CD4-positive, alpha-beta T cell treated with Interleukin-2 at 100 ng/mL for 4 hours (primary cell): Measurements from ENCODE around the gene ADGRD1.

ENCODE experiments used
- DNase-seq: peaks from one replicate; pipeline ENCODE4 v3.0.0-alpha.2; 2020; ENCODE audit warnings: low spot score

Gene ADGRD1

DNA sequence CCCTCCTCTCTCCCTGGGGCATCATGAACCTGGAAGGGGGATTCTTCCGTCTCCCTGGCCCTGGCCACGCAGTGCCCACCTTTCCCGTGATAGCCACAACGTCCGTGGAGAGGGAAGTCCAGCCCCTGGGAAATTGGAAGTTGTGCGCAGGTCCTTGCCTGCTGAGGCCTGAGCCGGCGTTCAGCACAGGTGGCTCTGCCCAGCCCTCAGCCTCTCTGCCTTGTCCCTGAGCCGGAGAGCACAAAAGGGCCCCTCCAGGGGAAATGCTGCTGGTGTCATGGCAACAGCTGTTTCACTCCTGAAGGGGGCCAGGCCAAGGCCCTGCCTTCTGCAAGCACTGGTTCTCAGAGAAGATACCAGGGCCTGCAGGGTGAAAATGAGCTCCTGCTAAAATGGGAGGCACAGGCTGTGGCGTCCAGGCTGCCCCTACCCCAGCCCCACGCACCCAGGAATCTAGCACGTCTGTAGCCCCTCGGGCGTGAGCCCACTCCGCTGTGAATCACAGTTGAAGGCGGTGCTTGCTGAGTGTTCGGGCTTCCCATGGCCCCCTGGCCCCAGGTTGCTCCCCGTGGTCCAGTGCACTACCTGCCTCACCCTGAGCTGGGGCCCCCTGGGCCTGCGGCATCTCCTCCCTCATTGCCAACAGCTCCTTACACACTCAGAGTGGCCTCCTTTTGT, 149.4 kb downstream of the ADGRD1 start:
- DNase-seq: no peak

- no peak for DNase-seq
Measured at GRCh38 chr12:131103669-131104462, 150.2 kb downstream of the ADGRD1 start.

GRCh38 chr12:131104463-131105350, 151.0 kb downstream of the ADGRD1 start:
- DNase-seq: peak; percentile 73

DNA sequence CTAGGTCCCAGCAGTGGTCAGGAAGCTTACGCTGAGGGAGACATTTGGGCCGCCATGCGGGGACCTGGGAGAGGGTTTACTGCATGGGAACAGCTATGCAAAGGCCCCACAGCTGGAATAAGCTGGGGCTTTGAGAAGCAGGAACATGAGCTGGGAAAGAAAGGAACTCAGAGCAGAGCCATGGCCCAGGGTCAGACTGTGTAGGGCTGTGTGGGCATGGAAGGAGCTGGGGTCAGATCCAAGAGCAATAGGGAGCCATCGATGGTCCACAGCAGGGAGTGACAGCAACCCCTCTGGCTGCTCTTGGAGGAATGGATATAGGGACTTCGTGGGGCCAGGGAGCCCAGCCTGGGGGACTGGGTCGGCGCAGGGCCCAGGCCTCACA, 151.6 kb downstream of the ADGRD1 start:
- DNase-seq: no peak

DNA sequence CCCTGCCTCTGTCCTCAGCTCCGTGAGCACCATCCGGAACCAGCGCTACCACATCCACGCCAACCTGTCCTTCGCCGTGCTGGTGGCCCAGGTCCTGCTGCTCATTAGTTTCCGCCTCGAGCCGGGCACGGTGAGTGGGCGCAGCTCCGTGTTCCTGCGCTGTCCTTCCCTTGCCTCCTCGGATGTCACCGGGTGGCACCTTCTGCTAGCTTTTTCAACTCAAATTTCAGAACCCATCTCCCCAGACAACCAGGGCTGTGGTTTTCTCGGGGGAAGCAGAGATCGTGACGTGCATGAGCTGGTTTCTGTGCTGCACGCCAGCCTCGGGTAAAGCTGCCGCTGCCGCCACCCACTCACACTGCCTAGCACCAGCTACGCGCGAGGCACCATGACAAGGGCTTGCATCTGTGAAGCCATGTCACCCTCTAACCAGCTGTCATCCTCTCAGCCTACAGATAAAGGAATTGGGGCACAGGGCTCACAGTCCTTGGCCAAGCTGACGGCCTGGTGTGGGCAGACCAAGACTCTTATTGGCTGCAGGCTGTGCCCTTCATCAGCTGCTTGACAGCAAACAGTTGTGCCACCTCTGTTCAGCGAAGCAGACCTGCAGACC, 152.1 kb downstream of the ADGRD1 start:
- peak; percentile 11 for DNase-seq

GRCh38 chr12:131106349-131106941, 152.7 kb downstream of the ADGRD1 start:
- DNase-seq: no peak

DNA sequence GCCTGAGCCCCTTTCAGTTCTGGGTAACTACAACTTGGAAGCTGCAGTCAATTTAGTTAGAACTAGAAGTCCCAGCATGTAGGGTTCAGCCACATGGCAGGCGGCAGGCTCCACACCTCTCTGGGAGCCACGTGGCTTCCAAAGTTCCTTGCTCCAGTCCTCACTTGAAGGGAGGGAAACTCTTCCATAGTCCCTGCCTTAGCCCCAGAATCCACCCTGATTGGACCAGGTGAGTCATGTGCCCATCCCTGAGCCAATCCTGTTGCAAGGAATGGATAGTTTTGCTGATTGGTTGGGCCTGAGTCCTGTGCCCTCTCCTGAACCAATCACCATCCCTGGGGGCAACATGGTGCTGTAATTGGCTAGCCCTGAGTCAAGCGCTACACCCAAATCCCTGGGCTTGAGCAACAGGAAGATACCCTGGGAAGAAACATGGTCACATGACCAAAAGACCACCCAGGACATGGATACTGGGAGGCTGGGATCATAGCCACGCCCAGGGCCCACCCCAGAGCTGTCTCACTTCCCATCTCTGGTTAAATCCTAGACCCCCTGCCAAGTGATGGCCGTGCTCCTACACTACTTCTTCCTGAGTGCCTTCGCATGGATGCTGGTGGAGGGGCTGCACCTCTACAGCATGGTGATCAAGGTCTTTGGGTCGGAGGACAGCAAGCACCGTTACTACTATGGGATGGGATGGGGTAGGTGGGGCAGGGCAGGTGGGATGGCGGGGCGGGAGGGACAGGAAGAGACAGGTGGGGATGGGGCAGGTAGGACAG, 154.7 kb downstream of the ADGRD1 start:
- no peak for DNase-seq

DNA sequence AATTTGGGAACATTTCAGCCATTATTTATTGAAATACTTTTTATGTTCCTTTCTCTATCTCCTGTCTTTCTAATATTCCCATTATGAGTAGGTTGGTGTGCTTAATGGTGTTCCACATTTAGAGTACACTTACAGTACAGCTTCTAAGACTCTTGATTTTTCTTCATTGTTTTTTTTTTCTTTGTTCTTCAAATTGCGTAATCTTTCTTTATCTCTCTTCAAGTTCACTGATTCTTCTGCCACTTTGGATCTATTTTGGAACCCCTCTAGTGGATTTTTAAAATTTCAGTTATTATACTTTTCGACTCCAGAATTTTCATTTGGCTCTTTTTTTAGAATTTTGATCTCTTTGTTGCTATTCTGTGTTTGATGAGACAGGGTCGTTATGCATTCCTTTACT, 157.7 kb downstream of the ADGRD1 start:
- DNase-seq: no peak

- DNase-seq: no peak
Measured at GRCh38 chr12:131112021-131112420, 158.3 kb downstream of the ADGRD1 start.

DNA sequence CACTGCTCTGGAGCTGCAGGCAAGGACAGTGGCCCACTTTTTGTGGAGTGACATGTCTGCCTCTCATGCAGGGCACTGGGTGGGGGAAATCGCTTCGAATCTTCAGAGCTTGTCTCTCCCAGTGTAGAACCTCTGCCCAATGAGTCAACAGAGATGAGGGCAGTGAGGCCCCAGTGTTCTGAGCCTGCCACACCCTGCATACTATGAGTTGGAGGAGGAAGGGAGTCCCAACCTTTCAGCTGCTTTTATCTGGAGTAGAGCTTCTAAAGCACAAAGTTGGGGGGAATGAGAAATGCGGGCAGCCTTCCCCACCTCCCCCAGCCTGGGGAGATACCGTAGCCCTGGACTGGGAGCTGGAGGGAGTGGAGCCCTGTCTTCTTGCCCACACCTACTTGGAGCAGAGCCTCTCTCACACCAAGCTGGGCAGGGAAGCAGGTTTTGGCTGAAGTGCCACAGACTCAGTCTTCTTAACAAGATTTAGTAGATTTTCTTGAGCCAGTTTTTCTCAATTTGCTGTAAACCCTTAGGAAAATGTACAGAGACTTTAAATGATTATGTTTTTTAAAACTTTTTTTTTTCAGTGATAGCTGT, 159.1 kb downstream of the ADGRD1 start:
- no peak for DNase-seq

DNA sequence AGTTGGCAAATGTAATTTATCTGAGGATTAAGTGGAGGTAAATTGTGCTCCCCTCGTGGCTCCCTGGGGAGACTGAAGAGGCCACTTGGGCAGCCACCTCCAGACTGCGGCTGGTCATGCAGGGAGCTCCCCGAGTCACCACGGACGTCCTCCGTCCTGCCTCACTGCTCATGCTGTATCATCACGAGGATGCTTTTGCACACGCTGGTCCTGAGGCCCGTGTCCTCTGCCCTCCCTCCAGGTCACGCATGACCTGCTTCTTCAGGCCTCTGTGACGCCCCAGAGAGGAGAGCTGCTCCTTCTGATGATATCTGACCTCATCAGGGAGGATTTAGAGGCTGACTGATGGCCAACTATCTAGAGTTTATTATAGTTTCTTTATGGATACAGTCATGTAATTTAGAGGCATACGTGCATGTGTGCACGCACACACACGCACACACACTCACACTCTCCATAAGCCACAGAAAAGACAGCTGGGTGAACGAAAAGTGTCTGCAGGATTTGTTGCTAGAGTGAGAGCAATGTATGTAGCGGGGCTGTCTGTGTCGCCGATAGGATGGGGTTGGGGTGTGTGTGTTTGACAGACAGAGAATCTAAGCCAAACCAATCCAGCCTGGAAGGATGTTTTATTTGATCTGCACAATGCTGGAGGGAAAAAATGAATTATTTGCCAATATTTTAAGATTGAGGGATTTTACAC, 160.0 kb downstream of the ADGRD1 start:
- no peak for DNase-seq

DNA sequence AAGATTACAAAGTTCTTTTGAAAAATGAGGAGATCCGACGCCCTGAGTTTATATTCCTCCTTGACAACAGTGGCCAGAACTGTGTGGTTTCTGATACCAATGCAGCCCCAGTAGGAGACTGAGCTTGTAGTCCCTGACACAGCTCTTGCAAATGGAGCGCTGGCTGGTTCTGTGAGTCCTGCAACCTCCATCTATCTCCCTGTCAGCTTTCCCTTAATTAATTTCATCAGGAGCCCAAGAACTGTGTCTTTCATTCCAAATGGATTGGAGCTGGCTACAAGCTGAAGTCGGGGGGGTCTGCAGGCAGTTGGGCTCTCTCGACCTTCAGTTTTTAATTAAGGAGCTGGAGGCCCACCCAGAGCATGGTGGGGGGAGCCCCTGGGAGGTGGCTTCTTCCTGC, 160.6 kb downstream of the ADGRD1 start:
- DNase-seq: no peak

DNA sequence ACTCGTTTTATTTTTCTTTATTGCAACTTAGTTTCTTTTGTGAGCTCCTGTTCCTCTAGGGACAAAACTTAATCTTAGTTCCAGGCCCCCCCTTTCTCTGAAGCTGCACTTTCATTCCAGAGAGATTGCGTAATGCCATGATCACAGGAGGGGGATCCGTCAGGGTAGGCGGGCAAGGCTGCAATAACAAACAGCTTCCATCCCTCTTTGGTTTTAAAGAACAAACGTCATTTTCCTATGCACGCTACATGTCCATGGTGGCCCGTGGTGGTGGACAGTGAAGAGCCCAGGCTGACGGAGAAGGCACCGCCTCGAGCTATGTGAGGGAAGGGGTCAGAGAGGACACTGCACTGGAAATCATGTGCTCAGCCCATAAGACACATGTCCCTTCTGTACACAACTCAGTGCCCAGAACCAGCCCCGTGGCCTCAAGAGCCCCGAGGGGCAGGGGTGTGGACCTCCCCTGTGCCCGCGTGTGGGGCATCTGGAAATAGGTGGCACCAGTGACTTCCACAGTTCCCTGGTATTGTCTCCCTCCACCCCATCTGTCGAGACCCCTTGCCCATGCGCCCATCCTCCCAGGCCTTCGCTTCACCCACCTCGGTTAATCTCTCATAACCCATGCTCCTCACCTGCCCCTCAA, 161.4 kb downstream of the ADGRD1 start:
- DNase-seq: no peak

- no peak for DNase-seq
Measured at GRCh38 chr12:131115766-131116467, 162.2 kb downstream of the ADGRD1 start.

GRCh38 chr12:131116468-131117117, 162.9 kb downstream of the ADGRD1 start:
- DNase-seq: no peak

GRCh38 chr12:131117438-131118245, 163.9 kb downstream of the ADGRD1 start:
- DNase-seq: no peak

DNA sequence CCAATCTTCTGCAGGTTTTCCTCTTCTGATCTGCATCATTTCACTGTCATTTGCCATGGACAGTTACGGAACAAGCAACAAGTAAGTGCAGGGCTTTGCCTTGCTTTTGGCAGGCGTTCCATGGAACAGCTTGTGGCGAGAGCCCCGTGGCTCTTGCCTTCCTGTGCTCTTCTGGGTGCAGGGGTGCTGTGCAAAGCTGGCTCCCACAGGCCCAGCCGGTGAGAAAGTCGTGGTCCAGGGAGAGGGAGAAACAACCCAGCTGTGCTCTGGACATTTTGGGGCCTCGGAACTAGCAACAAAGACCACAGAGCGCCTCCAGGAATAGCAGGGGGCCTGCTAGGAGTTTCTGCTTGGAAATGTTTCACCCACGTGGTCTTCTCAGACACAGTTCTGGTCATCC, 164.7 kb downstream of the ADGRD1 start:
- no peak for DNase-seq
